SU-DHL-6 (cell line): ENCODE results near the gene PSTPIP1.

Source experiments
- CTCF ChIP-seq: fragments of 200-600 bp; sonication (generic); IDR thresholded peaks from one replicate; pipeline ENCODE4 v1.5.1; 2017; ENCODE audit warnings: antibody characterized with exemption, mild to moderate bottlenecking, low read length, moderate library complexity; ENCODE audit not compliant: insufficient read depth, poor library complexity, severe bottlenecking
- EZH2phosphoT487 ChIP-seq: fragments of 200-600 bp; sonication (generic), shearing (Covaris generic); conservative IDR thresholded peaks from 2 replicates; pipeline ENCODE4 v1.6.1; 2018; ENCODE audit warnings: mild to moderate bottlenecking, antibody characterized with exemption, low read length, moderate library complexity, mixed read lengths

- TF ChIP-seq CTCF: no peak
- TF ChIP-seq EZH2phosphoT487: no peak
Measured at GRCh38 chr15:77045985-77046384, 51.1 kb downstream of the PSTPIP1 start.
